HEK293 (cell line): Measurements from ENCODE around the gene UMAD1.

Experiments
- CTCF ChIA-PET: fragments of 350-600 bp; formaldehyde crosslinking; extraction: SDS; loops from one replicate; lab custom pipeline; 2021; ENCODE audit warnings: antibody characterized with exemption; lab: Yijun Ruan, JAX
- POLR2A ChIA-PET: fragments of 300-600 bp; formaldehyde crosslinking; extraction: SDS; loops from one replicate; lab custom pipeline; 2020; ENCODE audit warnings: antibody characterized with exemption, inconsistent platforms; lab: Yijun Ruan, JAX
- H3K27ac ChIP-seq: fragments of 200-500 bp; sonication (Bioruptor generic); 2 replicates; pipeline ENCODE4 v1.5.1; 2014; ENCODE audit warnings: low read depth, low read length, control low read depth, inconsistent platforms; ENCODE audit errors: extremely low read depth
- H3K36me3 ChIP-seq, 2 experiments: fragments of 200-500 bp in 1 of 2; sonication (Bioruptor generic) in 1 of 2; 1 replicate in 1 of 2; 2 replicates in 1 of 2; pipeline ENCODE4 v1.5.1; 2014 to 2017; ENCODE audit warnings: inconsistent platforms in 2 of 2, low read length in 2 of 2; ENCODE audit not compliant: control insufficient read depth in 2 of 2, insufficient read depth in 1 of 2
- H3K4me1 ChIP-seq: fragments of 200-500 bp; sonication (Bioruptor generic); 2 replicates; pipeline ENCODE4 v1.5.1; 2014; ENCODE audit warnings: mild to moderate bottlenecking, low read length, inconsistent platforms; ENCODE audit not compliant: control insufficient read depth, insufficient read depth
- H3K4me3 ChIP-seq: 2 replicates; pipeline ENCODE4 v1.5.1; 2011; ENCODE audit warnings: low read depth, mild to moderate bottlenecking, control low read depth, low read length, moderate library complexity
- H3K9me3 ChIP-seq: fragments of 200-500 bp; sonication (Bioruptor generic); 2 replicates; pipeline ENCODE4 v1.5.1; 2014; ENCODE audit warnings: low read depth, low read length, inconsistent platforms; ENCODE audit not compliant: control insufficient read depth, insufficient read depth
- REPIN1 ChIP-seq: fragments of 450-650 bp; formaldehyde crosslinking; IDR thresholded peaks from 2 replicates; pipeline ENCODE4 v1.5.1; 2017; ENCODE audit warnings: missing biosample characterization, missing genetic modification characterization, low read depth
- ZBTB1 ChIP-seq: fragments of 450-650 bp; formaldehyde crosslinking; IDR thresholded peaks from 2 replicates; pipeline ENCODE4 v1.5.1; 2016; ENCODE audit warnings: missing biosample characterization, missing genetic modification characterization
- ZBTB8A ChIP-seq: fragments of 450-650 bp; formaldehyde crosslinking; IDR thresholded peaks from 2 replicates; pipeline ENCODE4 v1.5.1; 2016; ENCODE audit warnings: missing biosample characterization, missing genetic modification characterization
- ZIC2 ChIP-seq: fragments of 450-650 bp; formaldehyde crosslinking; IDR thresholded peaks from 2 replicates; pipeline ENCODE4 v1.5.1; 2016; ENCODE audit warnings: missing biosample characterization, missing genetic modification characterization
- ZNF133 ChIP-seq: fragments of 450-650 bp; formaldehyde crosslinking; IDR thresholded peaks from 2 replicates; pipeline ENCODE4 v1.5.1; 2016; ENCODE audit warnings: missing biosample characterization, missing genetic modification characterization
- ZNF155 ChIP-seq: fragments of 450-650 bp; formaldehyde crosslinking; IDR thresholded peaks from 2 replicates; pipeline ENCODE4 v1.5.1; 2016; ENCODE audit warnings: missing biosample characterization, missing genetic modification characterization
- ZNF16 ChIP-seq: fragments of 450-650 bp; formaldehyde crosslinking; IDR thresholded peaks from 2 replicates; pipeline ENCODE4 v1.5.1; 2016; ENCODE audit warnings: low read depth, missing biosample characterization, missing genetic modification characterization
- ZNF19 ChIP-seq: fragments of 450-650 bp; formaldehyde crosslinking; IDR thresholded peaks from 2 replicates; pipeline ENCODE4; 2016; ENCODE audit warnings: missing biosample characterization, missing genetic modification characterization, low read depth
- ZNF202 ChIP-seq: fragments of 450-650 bp; formaldehyde crosslinking; IDR thresholded peaks from 2 replicates; pipeline ENCODE4 v1.5.1; 2016; ENCODE audit warnings: missing biosample characterization, missing genetic modification characterization, borderline replicate concordance
- ZNF354C ChIP-seq: fragments of 450-650 bp; formaldehyde crosslinking; IDR thresholded peaks from 2 replicates; pipeline ENCODE4 v1.5.1; 2016; ENCODE audit warnings: missing biosample characterization, missing genetic modification characterization, low read depth, borderline replicate concordance
- ZNF394 ChIP-seq: fragments of 450-650 bp; formaldehyde crosslinking; IDR thresholded peaks from 2 replicates; pipeline ENCODE4 v1.5.1; 2016; ENCODE audit warnings: missing biosample characterization, missing genetic modification characterization, mild to moderate bottlenecking, moderate library complexity, borderline replicate concordance
- ZNF473 ChIP-seq: fragments of 450-650 bp; formaldehyde crosslinking; IDR thresholded peaks from 2 replicates; pipeline ENCODE4 v1.5.1; 2017; ENCODE audit warnings: missing biosample characterization, missing genetic modification characterization
- ZNF501 ChIP-seq: fragments of 450-650 bp; formaldehyde crosslinking; IDR thresholded peaks from 2 replicates; pipeline ENCODE4 v1.5.1; 2016; ENCODE audit warnings: missing biosample characterization, missing genetic modification characterization
- ZNF529 ChIP-seq: fragments of 450-650 bp; formaldehyde crosslinking; IDR thresholded peaks from 2 replicates; pipeline ENCODE4 v1.5.1; 2017; ENCODE audit warnings: missing genetic modification characterization, missing biosample characterization; ENCODE audit not compliant: insufficient replicate concordance
- ZNF530 ChIP-seq: fragments of 450-650 bp; formaldehyde crosslinking; IDR thresholded peaks from 2 replicates; pipeline ENCODE4 v1.5.1; 2016; ENCODE audit warnings: low read depth, missing biosample characterization, missing genetic modification characterization
- ZNF571 ChIP-seq: fragments of 450-650 bp; formaldehyde crosslinking; IDR thresholded peaks from 2 replicates; pipeline ENCODE4 v1.5.0; 2017; ENCODE audit warnings: missing biosample characterization, missing genetic modification characterization
- ZNF623 ChIP-seq: fragments of 450-650 bp; formaldehyde crosslinking; IDR thresholded peaks from 2 replicates; pipeline ENCODE4 v1.5.1; 2016; ENCODE audit warnings: missing biosample characterization, missing genetic modification characterization
- ZNF670 ChIP-seq: fragments of 450-650 bp; formaldehyde crosslinking; IDR thresholded peaks from 2 replicates; pipeline ENCODE4 v1.5.1; 2016; ENCODE audit warnings: missing biosample characterization, missing genetic modification characterization, low read depth
- TF ChIP-seq, protein P1 (sequence below): fragments of 450-650 bp; formaldehyde crosslinking; IDR thresholded peaks from 2 replicates; pipeline ENCODE4 v1.5.1; 2016; ENCODE audit warnings: missing biosample characterization, missing genetic modification characterization, borderline replicate concordance
- TF ChIP-seq, protein P2 (sequence below): fragments of 450-650 bp; IDR thresholded peaks from 2 replicates; pipeline ENCODE4 v1.5.1; 2018; ENCODE audit warnings: missing biosample characterization, missing genetic modification characterization
- TF ChIP-seq, protein P3 (sequence below): fragments of 450-650 bp; formaldehyde crosslinking; IDR thresholded peaks from 2 replicates; pipeline ENCODE4 v1.5.1; 2016; ENCODE audit warnings: missing biosample characterization, missing genetic modification characterization, borderline replicate concordance
- TF ChIP-seq, protein P4 (sequence below): fragments of 450-650 bp; formaldehyde crosslinking; IDR thresholded peaks from 2 replicates; pipeline ENCODE4 v1.5.1; 2016; ENCODE audit warnings: missing biosample characterization, missing genetic modification characterization
- TF ChIP-seq, protein P5 (sequence below): fragments of 450-650 bp; formaldehyde crosslinking; optimal IDR thresholded peaks from 2 replicates; pipeline ENCODE3; 2016; ENCODE audit warnings: missing biosample characterization, mild to moderate bottlenecking, missing genetic modification characterization

The UMAD1 gene

DNA sequence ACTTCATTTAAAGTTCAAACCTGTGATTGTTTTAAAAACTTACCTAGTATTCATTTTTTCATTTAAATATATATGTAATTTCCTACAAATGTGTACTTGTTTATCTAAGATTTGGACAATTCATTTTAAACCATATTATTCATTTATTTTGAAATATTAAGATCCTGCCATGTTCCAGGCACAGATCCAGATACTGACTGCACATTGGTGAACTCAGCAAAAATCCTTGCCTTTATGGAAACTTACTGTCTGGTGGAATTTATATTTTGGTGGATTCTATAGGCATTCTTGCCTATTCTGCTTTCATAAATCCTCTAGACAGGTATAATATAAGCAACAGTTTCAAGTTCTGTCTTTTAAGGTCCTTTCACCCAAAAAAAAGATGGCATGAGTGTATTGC is 126.1 kb downstream of the UMAD1 start (continued):
- TF ChIP-seq, protein P1, sequence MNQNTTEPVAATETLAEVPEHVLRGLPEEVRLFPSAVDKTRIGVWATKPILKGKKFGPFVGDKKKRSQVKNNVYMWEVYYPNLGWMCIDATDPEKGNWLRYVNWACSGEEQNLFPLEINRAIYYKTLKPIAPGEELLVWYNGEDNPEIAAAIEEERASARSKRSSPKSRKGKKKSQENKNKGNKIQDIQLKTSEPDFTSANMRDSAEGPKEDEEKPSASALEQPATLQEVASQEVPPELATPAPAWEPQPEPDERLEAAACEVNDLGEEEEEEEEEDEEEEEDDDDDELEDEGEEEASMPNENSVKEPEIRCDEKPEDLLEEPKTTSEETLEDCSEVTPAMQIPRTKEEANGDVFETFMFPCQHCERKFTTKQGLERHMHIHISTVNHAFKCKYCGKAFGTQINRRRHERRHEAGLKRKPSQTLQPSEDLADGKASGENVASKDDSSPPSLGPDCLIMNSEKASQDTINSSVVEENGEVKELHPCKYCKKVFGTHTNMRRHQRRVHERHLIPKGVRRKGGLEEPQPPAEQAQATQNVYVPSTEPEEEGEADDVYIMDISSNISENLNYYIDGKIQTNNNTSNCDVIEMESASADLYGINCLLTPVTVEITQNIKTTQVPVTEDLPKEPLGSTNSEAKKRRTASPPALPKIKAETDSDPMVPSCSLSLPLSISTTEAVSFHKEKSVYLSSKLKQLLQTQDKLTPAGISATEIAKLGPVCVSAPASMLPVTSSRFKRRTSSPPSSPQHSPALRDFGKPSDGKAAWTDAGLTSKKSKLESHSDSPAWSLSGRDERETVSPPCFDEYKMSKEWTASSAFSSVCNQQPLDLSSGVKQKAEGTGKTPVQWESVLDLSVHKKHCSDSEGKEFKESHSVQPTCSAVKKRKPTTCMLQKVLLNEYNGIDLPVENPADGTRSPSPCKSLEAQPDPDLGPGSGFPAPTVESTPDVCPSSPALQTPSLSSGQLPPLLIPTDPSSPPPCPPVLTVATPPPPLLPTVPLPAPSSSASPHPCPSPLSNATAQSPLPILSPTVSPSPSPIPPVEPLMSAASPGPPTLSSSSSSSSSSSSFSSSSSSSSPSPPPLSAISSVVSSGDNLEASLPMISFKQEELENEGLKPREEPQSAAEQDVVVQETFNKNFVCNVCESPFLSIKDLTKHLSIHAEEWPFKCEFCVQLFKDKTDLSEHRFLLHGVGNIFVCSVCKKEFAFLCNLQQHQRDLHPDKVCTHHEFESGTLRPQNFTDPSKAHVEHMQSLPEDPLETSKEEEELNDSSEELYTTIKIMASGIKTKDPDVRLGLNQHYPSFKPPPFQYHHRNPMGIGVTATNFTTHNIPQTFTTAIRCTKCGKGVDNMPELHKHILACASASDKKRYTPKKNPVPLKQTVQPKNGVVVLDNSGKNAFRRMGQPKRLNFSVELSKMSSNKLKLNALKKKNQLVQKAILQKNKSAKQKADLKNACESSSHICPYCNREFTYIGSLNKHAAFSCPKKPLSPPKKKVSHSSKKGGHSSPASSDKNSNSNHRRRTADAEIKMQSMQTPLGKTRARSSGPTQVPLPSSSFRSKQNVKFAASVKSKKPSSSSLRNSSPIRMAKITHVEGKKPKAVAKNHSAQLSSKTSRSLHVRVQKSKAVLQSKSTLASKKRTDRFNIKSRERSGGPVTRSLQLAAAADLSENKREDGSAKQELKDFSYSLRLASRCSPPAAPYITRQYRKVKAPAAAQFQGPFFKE (tag by site-specific recombination), result no peak
- TF ChIP-seq, protein P2, sequence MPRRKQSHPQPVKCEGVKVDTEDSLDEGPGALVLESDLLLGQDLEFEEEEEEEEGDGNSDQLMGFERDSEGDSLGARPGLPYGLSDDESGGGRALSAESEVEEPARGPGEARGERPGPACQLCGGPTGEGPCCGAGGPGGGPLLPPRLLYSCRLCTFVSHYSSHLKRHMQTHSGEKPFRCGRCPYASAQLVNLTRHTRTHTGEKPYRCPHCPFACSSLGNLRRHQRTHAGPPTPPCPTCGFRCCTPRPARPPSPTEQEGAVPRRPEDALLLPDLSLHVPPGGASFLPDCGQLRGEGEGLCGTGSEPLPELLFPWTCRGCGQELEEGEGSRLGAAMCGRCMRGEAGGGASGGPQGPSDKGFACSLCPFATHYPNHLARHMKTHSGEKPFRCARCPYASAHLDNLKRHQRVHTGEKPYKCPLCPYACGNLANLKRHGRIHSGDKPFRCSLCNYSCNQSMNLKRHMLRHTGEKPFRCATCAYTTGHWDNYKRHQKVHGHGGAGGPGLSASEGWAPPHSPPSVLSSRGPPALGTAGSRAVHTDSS (tag by site-specific recombination), result no peak
- no peak for TF ChIP-seq ZNF155
- no peak for TF ChIP-seq ZNF530 (tag by site-specific recombination)
- TF ChIP-seq, protein P3, sequence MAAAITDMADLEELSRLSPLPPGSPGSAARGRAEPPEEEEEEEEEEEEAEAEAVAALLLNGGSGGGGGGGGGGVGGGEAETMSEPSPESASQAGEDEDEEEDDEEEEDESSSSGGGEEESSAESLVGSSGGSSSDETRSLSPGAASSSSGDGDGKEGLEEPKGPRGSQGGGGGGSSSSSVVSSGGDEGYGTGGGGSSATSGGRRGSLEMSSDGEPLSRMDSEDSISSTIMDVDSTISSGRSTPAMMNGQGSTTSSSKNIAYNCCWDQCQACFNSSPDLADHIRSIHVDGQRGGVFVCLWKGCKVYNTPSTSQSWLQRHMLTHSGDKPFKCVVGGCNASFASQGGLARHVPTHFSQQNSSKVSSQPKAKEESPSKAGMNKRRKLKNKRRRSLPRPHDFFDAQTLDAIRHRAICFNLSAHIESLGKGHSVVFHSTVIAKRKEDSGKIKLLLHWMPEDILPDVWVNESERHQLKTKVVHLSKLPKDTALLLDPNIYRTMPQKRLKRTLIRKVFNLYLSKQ, result no peak
- no peak for TF ChIP-seq ZNF16 (tag by site-specific recombination)

DNA sequence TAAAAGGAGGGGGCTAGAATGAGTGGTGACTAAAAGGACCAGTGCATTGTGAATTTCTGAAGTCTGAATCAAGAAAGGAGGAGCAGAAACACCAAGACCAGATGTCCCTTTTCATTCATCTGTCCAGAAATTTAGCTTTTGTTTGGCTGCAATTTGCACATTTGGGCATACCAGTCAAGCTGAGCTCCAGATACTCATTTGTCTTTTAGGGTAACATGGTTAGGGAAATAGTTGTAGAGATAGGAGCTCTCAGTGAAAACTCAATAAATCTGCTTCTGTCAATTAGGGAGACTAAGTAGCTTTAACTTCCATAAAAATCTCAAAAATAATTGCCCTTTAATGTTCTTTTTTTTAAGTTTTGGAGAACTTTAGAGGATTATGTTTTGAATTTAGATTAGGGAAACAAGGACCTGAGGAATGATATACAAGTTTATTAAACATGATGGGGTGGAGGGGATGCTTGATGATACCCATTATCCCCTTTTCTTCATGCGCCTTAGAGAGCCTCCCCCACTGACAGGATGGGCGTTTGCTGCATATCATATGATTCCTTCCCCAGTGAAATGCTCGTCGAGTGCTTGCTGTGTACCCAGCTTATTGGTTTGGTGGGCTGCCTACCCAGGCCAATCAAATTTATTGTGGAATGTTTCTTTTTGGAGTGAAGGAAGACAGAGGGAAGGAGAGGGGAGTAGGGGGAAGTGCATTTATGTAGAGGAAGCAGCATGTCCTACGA is 128.6 kb downstream of the UMAD1 start:
- CTCF ChIA-PET, result interaction anchor here (0.7 to 1.0 kb wide), 3 partner anchors 12 to 228 kb away, joined by 3 to 4 read pairs (median 3); no protein-coding TSS in a partner anchor
- no peak overlapping the region for H3K4me3 ChIP-seq
- no peaks in the 10 kb centered on the region for H3K36me3 ChIP-seq
- no peak overlapping the region for H3K27ac ChIP-seq
- TF ChIP-seq ZNF394 (tag by site-specific recombination) (no peak), ZNF623 (tag by site-specific recombination) (no peak), ZNF529 (tag by site-specific recombination) (no peak), ZNF473 (tag by site-specific recombination) (no peak), ZIC2 (tag by site-specific recombination) (no peak), ZNF530 (tag by site-specific recombination) (no peak), ZNF202 (tag by site-specific recombination) (no peak), ZNF354C (tag by site-specific recombination) (no peak), ZNF19 (tag by site-specific recombination) (no peak), ZNF133 (no peak), ZBTB1 (tag by site-specific recombination) (no peak), ZNF571 (no peak), ZNF670 (tag by site-specific recombination) (no peak), REPIN1 (tag by site-specific recombination) (no peak), ZNF501 (tag by site-specific recombination) (no peak), ZBTB8A (tag by site-specific recombination) (no peak)
- TF ChIP-seq, protein P4, sequence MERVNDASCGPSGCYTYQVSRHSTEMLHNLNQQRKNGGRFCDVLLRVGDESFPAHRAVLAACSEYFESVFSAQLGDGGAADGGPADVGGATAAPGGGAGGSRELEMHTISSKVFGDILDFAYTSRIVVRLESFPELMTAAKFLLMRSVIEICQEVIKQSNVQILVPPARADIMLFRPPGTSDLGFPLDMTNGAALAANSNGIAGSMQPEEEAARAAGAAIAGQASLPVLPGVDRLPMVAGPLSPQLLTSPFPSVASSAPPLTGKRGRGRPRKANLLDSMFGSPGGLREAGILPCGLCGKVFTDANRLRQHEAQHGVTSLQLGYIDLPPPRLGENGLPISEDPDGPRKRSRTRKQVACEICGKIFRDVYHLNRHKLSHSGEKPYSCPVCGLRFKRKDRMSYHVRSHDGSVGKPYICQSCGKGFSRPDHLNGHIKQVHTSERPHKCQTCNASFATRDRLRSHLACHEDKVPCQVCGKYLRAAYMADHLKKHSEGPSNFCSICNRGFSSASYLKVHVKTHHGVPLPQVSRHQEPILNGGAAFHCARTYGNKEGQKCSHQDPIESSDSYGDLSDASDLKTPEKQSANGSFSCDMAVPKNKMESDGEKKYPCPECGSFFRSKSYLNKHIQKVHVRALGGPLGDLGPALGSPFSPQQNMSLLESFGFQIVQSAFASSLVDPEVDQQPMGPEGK (tag by site-specific recombination), result no peak
- TF ChIP-seq, protein P5, sequence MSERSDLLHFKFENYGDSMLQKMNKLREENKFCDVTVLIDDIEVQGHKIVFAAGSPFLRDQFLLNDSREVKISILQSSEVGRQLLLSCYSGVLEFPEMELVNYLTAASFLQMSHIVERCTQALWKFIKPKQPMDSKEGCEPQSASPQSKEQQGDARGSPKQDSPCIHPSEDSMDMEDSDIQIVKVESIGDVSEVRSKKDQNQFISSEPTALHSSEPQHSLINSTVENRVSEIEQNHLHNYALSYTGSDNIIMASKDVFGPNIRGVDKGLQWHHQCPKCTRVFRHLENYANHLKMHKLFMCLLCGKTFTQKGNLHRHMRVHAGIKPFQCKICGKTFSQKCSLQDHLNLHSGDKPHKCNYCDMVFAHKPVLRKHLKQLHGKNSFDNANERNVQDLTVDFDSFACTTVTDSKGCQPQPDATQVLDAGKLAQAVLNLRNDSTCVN (tag by site-specific recombination), result no peak
- H3K4me1 ChIP-seq, result peaks cover 7% of the 10 kb centered on the region; the same call in 1 of the 2 replicates
- POLR2A ChIA-PET, result no interaction called here
- H3K9me3 ChIP-seq, result no peaks in the 10 kb centered on the region
